Hepatocyte (in vitro differentiated cells): ENCODE measurements around the gene XYLT1. TPM values are rescaled to one million over a fixed set of nuclear protein-coding genes. Genes with fewer than 3 reads are reported as not detected.

Source experiments
- DNase-seq: peaks from one replicate; pipeline ENCODE4 v3.0.0-alpha.2; 2016; ENCODE audit warnings: low spot score
- H2AFZ ChIP-seq: fragments of 200-600 bp; sonication (generic); 2 replicates; pipeline ENCODE4 v1.6.0; 2016; ENCODE audit warnings: antibody characterized with exemption, mild to moderate bottlenecking
- H3K27ac ChIP-seq: fragments of 200-600 bp; sonication (generic); 2 replicates; pipeline ENCODE4 v1.5.1; 2016; ENCODE audit warnings: mild to moderate bottlenecking
- H3K27me3 ChIP-seq: fragments of 200-600 bp; sonication (generic); 2 replicates; pipeline ENCODE4 v1.6.1; 2016
- H3K36me3 ChIP-seq: fragments of 200-600 bp; sonication (generic); replicated peaks from 2 replicates; pipeline ENCODE4 v1.5.1; 2016; ENCODE audit warnings: low read depth; ENCODE audit not compliant: insufficient read depth
- H3K4me1 ChIP-seq: fragments of 200-600 bp; sonication (generic); 2 replicates; pipeline ENCODE4 v1.5.1; 2016; ENCODE audit warnings: mild to moderate bottlenecking, moderate library complexity; ENCODE audit not compliant: insufficient read depth
- H3K4me2 ChIP-seq: fragments of 200-600 bp; sonication (generic); 2 replicates; pipeline ENCODE4 v1.6.0; 2016
- H3K4me3 ChIP-seq: fragments of 200-600 bp; sonication (generic); 2 replicates; pipeline ENCODE4 v1.5.1; 2016; ENCODE audit warnings: mild to moderate bottlenecking
- H3K79me2 ChIP-seq: fragments of 200-600 bp; sonication (generic); 2 replicates; pipeline ENCODE4 v1.6.0; 2017; ENCODE audit warnings: mild to moderate bottlenecking
- H3K9me2 ChIP-seq: fragments of 200-600 bp; sonication (generic); replicated peaks from 2 replicates; pipeline ENCODE4 v1.6.0; 2017; ENCODE audit warnings: mild to moderate bottlenecking; ENCODE audit not compliant: insufficient read depth
- H3K9me3 ChIP-seq: fragments of 200-600 bp; sonication (generic); 2 replicates; pipeline ENCODE4 v1.5.1; 2016; ENCODE audit warnings: low read depth, mild to moderate bottlenecking
- H4K20me1 ChIP-seq: fragments of 200-600 bp; sonication (generic); 2 replicates; pipeline ENCODE4 v1.6.0; 2016; ENCODE audit warnings: mild to moderate bottlenecking; ENCODE audit not compliant: insufficient read depth, poor library complexity, severe bottlenecking
- CTCF ChIP-seq: fragments of 200-600 bp; sonication (generic); IDR thresholded peaks from 2 replicates; pipeline ENCODE4 v1.5.1; 2016; ENCODE audit warnings: antibody characterized with exemption, mild to moderate bottlenecking; ENCODE audit not compliant: poor library complexity
- EZH2 ChIP-seq: fragments of 200-600 bp; sonication (generic); IDR thresholded peaks from 2 replicates; pipeline ENCODE4 v1.6.1; 2016; ENCODE audit warnings: antibody characterized with exemption, mild to moderate bottlenecking, borderline replicate concordance
- EZH2phosphoT487 ChIP-seq: fragments of 200-600 bp; sonication (generic); IDR thresholded peaks from one replicate; pipeline ENCODE4 v1.6.1; 2018; ENCODE audit warnings: antibody characterized with exemption, mild to moderate bottlenecking, low read depth, moderate library complexity; ENCODE audit not compliant: unreplicated experiment, severe bottlenecking
- WGBS: methylation state at CpG from one replicate; pipeline ENCODE4 v1.1.6; 2016; ENCODE audit warnings: low lambda C conversion rate; ENCODE audit errors: missing lambda C conversion rate; 5-methylcytosine and 5-hydroxymethylcytosine counted together
- polyA plus RNA-seq: library from polyadenylated mRNA; unstranded; fragments of >200 nt; fragmentation: Nextera tagmentation; extraction: Ambion mirVana; gene quantifications from 2 replicates; pipeline ENCODE4 v1.2.1, GENCODE V29; 2016
- total RNA-seq: library from RNA; depleted of rRNA; stranded (reverse); fragments of >200 nt; gene quantifications from 2 replicates; pipeline ENCODE4 v1.2.3, GENCODE V29; 2014

XYLT1 gene
- total and polyA plus RNA-seq, 2 experiments from 2014 or later = 6.9 to 13.7 TPM

- H3K4me1 ChIP-seq = peaks cover 10% of the 10 kb centered on the region
- H3K9me2 ChIP-seq = no peaks in the 10 kb centered on the region
- no peak overlapping the region for H3K4me2 ChIP-seq
- H3K9me3 ChIP-seq = no peaks in the 10 kb centered on the region
- TF ChIP-seq EZH2 (no peak), EZH2phosphoT487 (no peak), CTCF (no peak)
- DNase-seq = no peak
- H3K36me3 ChIP-seq = no peaks in the 10 kb centered on the region
- no peaks in the 10 kb centered on the region for H3K27me3 ChIP-seq
- no peak overlapping the region for H3K4me3 ChIP-seq
- H4K20me1 ChIP-seq = peaks cover 2% of the 10 kb centered on the region
- no peaks in the 10 kb centered on the region for H3K79me2 ChIP-seq
- no peak overlapping the region for H3K27ac ChIP-seq
- no peak overlapping the region for H2AFZ ChIP-seq
- whole genome bisulfite sequencing = 86% methylated on average over 5 of the region's 5 CpGs
Measured at GRCh38 chr16:17345043-17345442, 125.7 kb downstream of the XYLT1 start.

- DNase-seq = no peak
- no peak for TF ChIP-seq EZH2
- TF ChIP-seq CTCF = no peak
- TF ChIP-seq EZH2phosphoT487 = no peak
- Histone ChIP-seq H4K20me1 (peaks cover 4% of the 10 kb centered on the region), H3K4me2 (no peak overlapping the region), H3K36me3 (no peaks in the 10 kb centered on the region), H3K4me3 (no peak overlapping the region), H3K4me1 (peaks cover 10% of the 10 kb centered on the region), H3K79me2 (no peaks in the 10 kb centered on the region), H2AFZ (no peak overlapping the region), H3K27me3 (no peaks in the 10 kb centered on the region), H3K9me2 (no peaks in the 10 kb centered on the region), H3K27ac (no peak overlapping the region), H3K9me3 (no peaks in the 10 kb centered on the region)
- WGBS = 86% methylated on average over 8 of the region's 8 CpGs
Measured at GRCh38 chr16:17343728-17344127, 127.0 kb downstream of the XYLT1 start.

GRCh38 chr16:17343028-17343427 is 127.7 kb downstream of the XYLT1 start:
- Histone ChIP-seq H3K9me3 (no peaks in the 10 kb centered on the region), H3K9me2 (no peaks in the 10 kb centered on the region), H3K27ac (no peak overlapping the region), H3K4me3 (no peak overlapping the region), H3K36me3 (no peaks in the 10 kb centered on the region), H3K27me3 (no peaks in the 10 kb centered on the region), H2AFZ (no peak overlapping the region), H4K20me1 (peaks cover 4% of the 10 kb centered on the region), H3K4me1 (peaks cover 10% of the 10 kb centered on the region), H3K4me2 (no peak overlapping the region), H3K79me2 (no peaks in the 10 kb centered on the region)
- TF ChIP-seq EZH2phosphoT487 (no peak), CTCF (no peak)
- 89% methylated on average over 10 of the region's 10 CpGs for WGBS
- no peak for DNase-seq

GRCh38 chr16:17342031-17342430 is 128.7 kb downstream of the XYLT1 start:
- Histone ChIP-seq H2AFZ (no peak overlapping the region), H3K9me2 (no peaks in the 10 kb centered on the region), H3K4me3 (no peak overlapping the region), H3K79me2 (no peaks in the 10 kb centered on the region), H3K27me3 (no peaks in the 10 kb centered on the region), H3K36me3 (no peaks in the 10 kb centered on the region), H3K4me2 (no peak overlapping the region), H3K4me1 (peaks cover 6% of the 10 kb centered on the region), H4K20me1 (peaks cover 4% of the 10 kb centered on the region), H3K9me3 (no peaks in the 10 kb centered on the region), H3K27ac (no peak overlapping the region)
- no peak for DNase-seq
- TF ChIP-seq EZH2phosphoT487 = no peak
- TF ChIP-seq CTCF = no peak
- no peak for TF ChIP-seq EZH2
- 95% methylated on average over 2 of the region's 2 CpGs for WGBS
